Upper lobe of left lung (tissue), 4 donors: Measurements from ENCODE around the gene TYMS.

Experiments
- CTCF ChIP-seq, 6 experiments: fragments of 450-650 bp in 4 of 6; fragments of 200-600 bp in 2 of 6; sonication (generic) in 2 of 6; IDR thresholded peaks; one replicate each; pipeline ENCODE4 v1.5.1; 2016 to 2019; ENCODE audit warnings: antibody characterized with exemption in 6 of 6
- EP300 ChIP-seq, 4 donors: sonication (generic); formaldehyde crosslinking; IDR thresholded peaks; one replicate each; pipeline ENCODE4 v1.5.1; 2017; ENCODE audit warnings: antibody characterized with exemption in 4 of 4, control low read depth in 2 of 4
- POLR2A ChIP-seq, 4 donors: fragments of 450-650 bp; IDR thresholded peaks; one replicate each; pipeline ENCODE4 v1.5.1; 2016 to 2017; ENCODE audit warnings: antibody characterized with exemption in 4 of 4, mild to moderate bottlenecking in 2 of 4
- POLR2AphosphoS5 ChIP-seq, 2 donors: sonication (generic); formaldehyde crosslinking; IDR thresholded peaks; one replicate each; pipeline ENCODE4 v1.5.1; 2017; ENCODE audit warnings: antibody characterized with exemption in 2 of 2

- TF ChIP-seq CTCF (IDR thresholded peaks at IDR 0.05): no peak
- TF ChIP-seq EP300 (IDR thresholded peaks at IDR 0.05): no peak
- no peak for TF ChIP-seq POLR2A (IDR thresholded peaks at IDR 0.05)
- TF ChIP-seq POLR2AphosphoS5 (IDR thresholded peaks at IDR 0.05): no peak
These were observed 8.7 kb downstream of the TYMS start for GRCh38 chr18:666177-666576.
